ENCODE data around the gene IKZF5. TPM values are rescaled to one million over a fixed set of nuclear protein-coding genes. Genes with fewer than 3 reads are reported as not detected.

Gene IKZF5
- total and polyA plus RNA-seq, 2 experiments from 2014 or later = 6.9 to 10.5 TPM

- H3K9me2 ChIP-seq (ENCODE audit: insufficient read depth) = no peaks in the 10 kb centered on the region
- peaks cover 28% of the 10 kb centered on the region for H4K20me1 ChIP-seq (replicated peaks; ENCODE audit: insufficient read depth)
- H3K27ac Mint-ChIP-seq = no peak overlapping the region
Measured at GRCh38 chr10:122997864-122998263, 10.7 kb downstream of the IKZF5 start.

More at GRCh38 chr10:122997864-122998263, 10.7 kb downstream of the IKZF5 start:
- no peak overlapping the region for H3K4me3 Mint-ChIP-seq
- no peak overlapping the region for H3K4me3 ChIP-seq
- no peak overlapping the region for H2AFZ ChIP-seq
- no peak overlapping the region for H3K27ac ChIP-seq (ENCODE audit: low read depth)
- H3K79me2 ChIP-seq (replicated peaks; ENCODE audit: insufficient read depth) = peaks cover 40% of the 10 kb centered on the region
- no peaks in the 10 kb centered on the region for H3K27me3 Mint-ChIP-seq (ENCODE audit: insufficient read depth, low read depth, poor library complexity)
- DNase-seq (ENCODE audit: low spot score) (no peak), ATAC-seq (no peak)
- no peaks in the 10 kb centered on the region for H3K4me1 ChIP-seq (ENCODE audit: insufficient read depth)
- no peaks in the 10 kb centered on the region for H3K9me3 Mint-ChIP-seq
- peaks cover 9% of the 10 kb centered on the region; the same call in 2 of the 3 replicates for H3K4me1 Mint-ChIP-seq
- peaks cover 3% of the 10 kb centered on the region; the same call in 1 of the 2 replicates for H3K36me3 ChIP-seq (ENCODE audit: insufficient read depth)
- H3K27me3 ChIP-seq (ENCODE audit: insufficient read depth) = no peaks in the 10 kb centered on the region
- H3K36me3 Mint-ChIP-seq (ENCODE audit: low read depth) = peaks cover 22% of the 10 kb centered on the region
- no peak overlapping the region for H3K4me2 ChIP-seq
- TF ChIP-seq CREB1 (CRISPR knock-in tag; IDR thresholded peaks at IDR 0.05; ENCODE audit: low read depth) (no peak), EZH2 (IDR thresholded peaks at IDR 0.05; ENCODE audit: low read depth, unreplicated experiment) (no peak), ZNF462 (CRISPR knock-in tag; IDR thresholded peaks at IDR 0.05) (no peak), POLR2AphosphoS5 (IDR thresholded peaks at IDR 0.05; ENCODE audit: low read depth) (no peak), ZNF331 (CRISPR knock-in tag; IDR thresholded peaks at IDR 0.05; ENCODE audit: low read depth) (no peak), JUNB (IDR thresholded peaks at IDR 0.05; ENCODE audit: unreplicated experiment) (no peak), CTCF (conservative IDR thresholded peaks at IDR 0.05; ENCODE audit: low read depth in 2 of 2) (no peak), EZH2phosphoT487 (IDR thresholded peaks at IDR 0.05; ENCODE audit: unreplicated experiment) (no peak), STAT1 (IDR thresholded peaks at IDR 0.05; ENCODE audit: unreplicated experiment) (no peak), ZNF114 (CRISPR knock-in tag; IDR thresholded peaks at IDR 0.05) (no peak), NANOG (IDR thresholded peaks at IDR 0.05; ENCODE audit: borderline replicate concordance) (no peak), REST (IDR thresholded peaks at IDR 0.05; ENCODE audit: unreplicated experiment) (no peak)
- TF ChIP-seq, protein P1, sequence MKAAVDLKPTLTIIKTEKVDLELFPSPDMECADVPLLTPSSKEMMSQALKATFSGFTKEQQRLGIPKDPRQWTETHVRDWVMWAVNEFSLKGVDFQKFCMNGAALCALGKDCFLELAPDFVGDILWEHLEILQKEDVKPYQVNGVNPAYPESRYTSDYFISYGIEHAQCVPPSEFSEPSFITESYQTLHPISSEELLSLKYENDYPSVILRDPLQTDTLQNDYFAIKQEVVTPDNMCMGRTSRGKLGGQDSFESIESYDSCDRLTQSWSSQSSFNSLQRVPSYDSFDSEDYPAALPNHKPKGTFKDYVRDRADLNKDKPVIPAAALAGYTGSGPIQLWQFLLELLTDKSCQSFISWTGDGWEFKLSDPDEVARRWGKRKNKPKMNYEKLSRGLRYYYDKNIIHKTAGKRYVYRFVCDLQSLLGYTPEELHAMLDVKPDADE (IDR thresholded peaks at IDR 0.05) = no peak
- no peaks in the 10 kb centered on the region for H3F3A ChIP-seq (replicated peaks; ENCODE audit: low read depth)

All from GM23338 (cell line).